ENCODE results near the gene SLC37A1.

SLC37A1 gene

GRCh38 chr21:42579456-42580075, 65.9 kb downstream of the SLC37A1 start:
- TF ChIP-seq REST (IDR thresholded peaks at IDR 0.05; ENCODE audit: insufficient read depth in 1 of 2, low read depth in 2 of 2, low read length in 2 of 2) (no peak), FOXP2 (optimal IDR thresholded peaks at IDR 0.05; ENCODE audit: borderline replicate concordance, extremely low read depth, extremely low read length, insufficient read depth) (no peak), TAF1 (IDR thresholded peaks at IDR 0.05; ENCODE audit: borderline replicate concordance, insufficient read depth, low read length) (no peak), SIN3A (IDR thresholded peaks at IDR 0.05; ENCODE audit: borderline replicate concordance, insufficient read depth, low read length) (no peak), POLR2AphosphoS5 (IDR thresholded peaks at IDR 0.05; ENCODE audit: low read depth, low read length) (no peak)

GRCh38 chr21:42580076-42580792, 66.6 kb downstream of the SLC37A1 start:
- no peak for TF ChIP-seq FOXP2 (optimal IDR thresholded peaks at IDR 0.05; ENCODE audit: borderline replicate concordance, extremely low read depth, extremely low read length, insufficient read depth)
- no peak for TF ChIP-seq POLR2AphosphoS5 (IDR thresholded peaks at IDR 0.05; ENCODE audit: low read depth, low read length)
- no peak for TF ChIP-seq TAF1 (IDR thresholded peaks at IDR 0.05; ENCODE audit: borderline replicate concordance, insufficient read depth, low read length)
- no peak for TF ChIP-seq SIN3A (IDR thresholded peaks at IDR 0.05; ENCODE audit: borderline replicate concordance, insufficient read depth, low read length)
- TF ChIP-seq REST (IDR thresholded peaks at IDR 0.05; ENCODE audit: insufficient read depth in 1 of 2, low read depth in 2 of 2, low read length in 2 of 2) = no peak

- TF ChIP-seq POLR2AphosphoS5 (IDR thresholded peaks at IDR 0.05; ENCODE audit: low read depth, low read length) = no peak
- no peak for TF ChIP-seq SIN3A (IDR thresholded peaks at IDR 0.05; ENCODE audit: borderline replicate concordance, insufficient read depth, low read length)
- TF ChIP-seq TAF1 (IDR thresholded peaks at IDR 0.05; ENCODE audit: borderline replicate concordance, insufficient read depth, low read length) = no peak
- no peak for TF ChIP-seq FOXP2 (optimal IDR thresholded peaks at IDR 0.05; ENCODE audit: borderline replicate concordance, extremely low read depth, extremely low read length, insufficient read depth)
- TF ChIP-seq REST (IDR thresholded peaks at IDR 0.05; ENCODE audit: insufficient read depth in 1 of 2, low read depth in 2 of 2, low read length in 2 of 2) = no peak
These were observed 67.2 kb downstream of the SLC37A1 start for GRCh38 chr21:42580793-42581321.

- TF ChIP-seq REST (IDR thresholded peaks at IDR 0.05; ENCODE audit: insufficient read depth in 1 of 2, low read depth in 2 of 2, low read length in 2 of 2) (no peak), POLR2AphosphoS5 (IDR thresholded peaks at IDR 0.05; ENCODE audit: low read depth, low read length) (no peak), FOXP2 (optimal IDR thresholded peaks at IDR 0.05; ENCODE audit: borderline replicate concordance, extremely low read depth, extremely low read length, insufficient read depth) (no peak), SIN3A (IDR thresholded peaks at IDR 0.05; ENCODE audit: borderline replicate concordance, insufficient read depth, low read length) (no peak), TAF1 (IDR thresholded peaks at IDR 0.05; ENCODE audit: borderline replicate concordance, insufficient read depth, low read length) (no peak)
These were observed 67.8 kb downstream of the SLC37A1 start for GRCh38 chr21:42581336-42581992.
